Activated CD8-positive, alpha-beta memory T cell treated with anti-CD3 and anti-CD28 coated beads for 1 hour (primary cell): Measurements from ENCODE around the gene MMP24.

Experiments
- DNase-seq, 2 donors: peaks; one replicate each; pipeline ENCODE4 v3.0.0-alpha.2; 2020; ENCODE audit warnings: low read depth in 1 of 2; ENCODE audit errors: extremely low read depth in 1 of 2

The MMP24 gene

DNA sequence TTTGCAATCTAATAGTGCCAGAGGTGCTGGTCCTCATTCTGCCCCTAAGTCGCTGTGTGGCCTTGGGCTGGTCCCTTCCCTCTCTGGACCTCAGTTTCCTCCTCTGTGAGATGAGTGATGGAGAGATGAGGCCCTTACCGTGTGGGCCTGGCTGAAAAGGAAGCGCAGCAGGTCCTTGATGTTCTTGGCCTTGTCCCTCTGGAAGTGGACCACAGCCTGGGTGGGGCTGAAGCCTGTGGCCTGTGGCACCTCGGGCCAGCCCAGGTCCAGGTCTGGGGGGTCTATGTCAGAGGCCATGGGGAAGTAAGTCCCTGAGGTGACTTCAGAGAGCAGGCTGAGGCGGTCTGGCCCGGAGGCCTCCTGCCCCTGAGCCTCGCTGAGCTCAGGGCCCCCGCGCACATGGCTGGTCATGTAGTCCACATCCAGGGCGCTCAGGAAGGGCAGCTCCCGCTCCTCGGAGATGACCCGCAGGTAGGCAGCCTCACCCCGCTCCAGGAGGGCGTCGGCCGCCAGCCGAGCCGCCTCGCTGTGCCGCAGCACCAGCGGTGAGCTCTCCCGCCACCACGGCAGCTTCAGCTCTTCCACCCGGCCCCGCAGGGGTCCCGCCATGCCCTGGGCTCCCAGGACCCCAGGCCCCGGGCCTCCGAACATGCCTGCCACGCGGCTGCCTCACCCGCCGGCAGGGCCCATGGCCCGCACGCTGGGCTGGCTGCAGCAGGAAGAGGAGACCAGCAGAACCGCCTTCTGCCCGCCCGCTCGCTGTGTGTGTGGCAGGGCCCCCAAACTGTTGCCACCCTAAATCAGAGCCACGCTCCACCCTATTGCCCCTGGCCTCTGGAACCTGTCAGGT, 65.4 kb downstream of the MMP24 start, which contains the start of gene FAM83C:
Gene FAM83C (minus strand): TSS at position 772 of the 850 bp plus-strand sequence. CDS start 121 bp downstream, at position 651.
- DNase-seq: no peak

DNA sequence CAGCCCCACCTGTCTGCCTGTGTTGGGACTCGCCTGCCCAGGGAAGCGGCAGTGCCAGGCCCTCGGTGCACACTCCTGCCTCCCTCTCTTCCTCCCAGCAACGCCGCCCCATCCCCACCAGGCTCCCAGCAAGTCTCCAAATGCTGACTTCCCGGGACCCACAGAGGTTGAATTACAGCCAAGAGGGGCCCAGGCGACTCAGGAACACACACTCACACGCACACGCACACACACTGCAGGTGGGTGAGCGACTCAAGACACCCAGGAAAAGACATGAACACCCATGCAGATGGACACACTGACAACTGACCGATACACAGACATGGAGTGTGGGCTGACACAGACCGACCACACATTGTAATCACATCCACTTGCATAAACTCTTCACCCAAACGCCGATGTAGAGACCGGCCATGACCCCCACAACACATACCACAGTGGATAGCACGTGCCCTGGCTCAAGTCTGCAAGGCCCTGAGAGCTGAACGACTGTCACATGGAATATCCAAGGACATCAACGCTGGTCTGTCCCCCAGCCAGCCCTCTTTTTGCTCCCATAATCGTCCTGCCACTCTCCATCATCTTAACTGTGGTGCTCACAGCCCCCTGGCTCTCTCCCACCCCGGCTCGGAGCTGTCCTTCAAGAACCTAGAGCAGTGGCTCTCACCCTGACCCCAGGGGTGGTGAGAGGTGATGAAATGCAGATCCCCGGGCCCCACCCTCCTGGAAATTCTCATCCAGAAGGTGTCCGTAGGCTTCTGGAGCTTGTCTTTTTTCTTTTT, 66.2 kb downstream of the MMP24 start:
- no peak for DNase-seq

DNA sequence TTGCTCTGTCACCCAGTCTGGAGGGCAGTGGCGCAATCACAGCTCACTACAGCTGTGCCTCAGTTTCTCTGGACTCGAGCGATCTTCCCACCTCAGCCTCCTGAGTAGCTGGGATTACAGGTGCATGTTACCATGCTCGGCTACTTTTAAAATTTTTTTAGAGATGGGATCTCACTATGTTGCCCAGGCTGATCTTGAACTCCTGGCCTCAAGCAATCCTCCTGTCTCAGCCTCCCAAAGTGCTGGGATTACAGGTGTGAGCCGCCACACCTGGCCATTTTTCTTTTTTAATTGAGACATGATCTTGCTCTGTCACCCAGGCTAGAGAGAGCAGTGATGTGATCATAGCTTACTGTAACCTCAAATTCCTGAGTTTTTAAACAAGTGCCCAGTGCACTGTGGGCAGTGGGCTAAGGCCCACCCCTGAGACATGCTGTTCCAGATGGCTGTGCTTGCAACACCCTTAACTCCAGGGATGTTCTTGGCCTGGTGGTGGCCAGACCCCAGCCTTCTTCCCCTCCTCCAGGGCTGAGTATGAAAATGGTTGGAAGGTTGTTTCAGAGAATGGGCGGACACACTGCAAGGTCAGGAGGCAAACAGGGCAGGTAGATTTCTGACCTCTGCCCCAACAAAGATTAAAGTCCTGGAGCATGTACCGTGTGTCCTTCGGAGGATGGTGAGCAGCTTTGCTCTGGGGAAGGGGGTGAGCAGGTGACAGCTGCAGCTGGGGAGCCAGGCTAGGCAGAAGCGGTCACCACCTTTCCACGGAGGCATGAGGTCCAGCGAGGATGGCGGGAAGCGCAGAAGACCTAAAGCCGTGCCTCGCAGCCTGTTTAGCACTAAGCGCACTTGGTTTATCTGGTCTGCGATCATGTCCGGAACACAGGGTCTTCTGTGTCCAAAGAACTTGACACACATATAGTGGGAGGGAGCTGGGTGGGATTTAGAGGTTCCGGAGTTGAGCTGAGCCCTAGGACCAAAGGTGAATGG, 67.1 kb downstream of the MMP24 start:
- no peak for DNase-seq

DNA sequence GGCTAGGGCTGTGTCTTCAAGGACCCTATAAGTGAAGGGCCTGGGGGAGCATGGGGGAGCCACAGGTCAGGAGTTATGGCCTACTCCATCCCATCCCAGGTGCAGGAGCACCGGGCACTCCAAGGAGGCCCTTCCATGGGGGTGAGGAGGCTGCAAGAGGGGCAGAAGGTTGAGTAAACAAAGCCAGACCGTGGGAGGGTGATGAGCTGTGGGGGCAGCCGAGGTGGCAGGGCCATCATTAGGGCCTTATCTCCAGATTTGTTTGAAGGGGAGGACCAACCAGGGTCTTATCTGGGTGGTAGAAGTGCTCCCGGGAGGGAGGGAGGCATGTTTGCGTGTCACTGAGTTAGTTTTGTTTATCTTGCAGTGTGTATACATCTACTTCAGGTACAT, 67.8 kb downstream of the MMP24 start:
- DNase-seq: no peak

DNA sequence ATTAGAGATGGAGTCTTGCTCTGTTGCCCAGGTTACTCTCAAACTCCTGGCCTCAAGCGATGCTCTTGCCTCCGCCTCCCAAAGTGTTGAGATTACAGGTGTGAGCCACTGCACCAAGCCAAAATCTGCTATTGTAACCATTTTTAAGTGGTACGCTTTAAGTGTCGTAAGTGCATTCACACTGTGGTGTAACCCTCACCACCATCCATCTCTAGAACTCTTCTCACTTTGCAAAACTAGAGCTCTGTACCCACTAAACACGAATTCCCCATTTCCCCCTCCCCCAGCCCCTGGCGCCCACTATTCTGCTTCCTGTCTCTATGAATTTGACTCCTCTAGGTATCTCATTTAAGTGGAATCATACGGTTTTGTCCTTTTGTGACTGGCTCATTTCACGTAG, 68.6 kb downstream of the MMP24 start:
- DNase-seq: no peak

DNA sequence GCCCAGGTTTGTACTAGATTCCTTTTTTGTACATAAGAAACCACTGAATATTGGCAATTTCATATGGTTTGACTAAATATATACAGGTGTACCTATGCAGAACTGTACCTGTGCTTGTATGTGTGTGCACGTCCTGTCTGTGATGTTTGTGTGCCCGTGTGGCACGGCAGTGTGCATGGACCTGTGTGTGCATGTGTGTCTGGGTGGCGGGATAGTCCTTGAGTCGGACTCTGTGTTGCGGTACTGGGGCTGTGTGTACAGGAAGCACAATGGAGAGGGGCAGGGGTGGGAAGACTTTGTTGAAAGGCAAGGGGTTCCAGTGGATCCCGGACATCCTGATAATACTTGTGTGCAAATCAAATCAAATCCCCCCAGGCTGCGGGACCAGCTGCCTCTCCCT, 69.2 kb downstream of the MMP24 start:
- DNase-seq: no peak

DNA sequence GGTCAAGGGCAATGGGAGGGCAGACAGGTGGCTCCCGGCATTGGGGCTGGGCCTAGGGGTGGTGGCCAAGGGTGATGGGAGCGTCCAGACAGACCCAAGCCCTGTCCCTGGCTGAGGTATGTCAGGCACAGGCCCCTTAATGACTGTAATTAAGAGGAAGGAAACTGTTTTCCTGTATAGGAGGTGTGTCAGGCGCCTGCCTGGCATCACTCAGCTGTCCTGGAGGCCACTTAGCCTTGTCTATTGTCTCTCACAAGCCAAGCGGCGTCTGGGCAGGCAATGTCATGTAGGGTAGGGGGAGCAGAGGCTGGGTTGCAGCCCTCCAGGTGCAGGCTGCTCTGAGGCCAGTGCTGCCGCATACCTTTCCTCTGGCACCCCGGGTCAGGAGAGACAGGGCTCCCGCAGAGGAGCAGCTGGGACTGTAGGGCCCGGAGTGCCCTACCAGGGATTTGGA, 69.6 kb downstream of the MMP24 start:
- DNase-seq: no peak

DNA sequence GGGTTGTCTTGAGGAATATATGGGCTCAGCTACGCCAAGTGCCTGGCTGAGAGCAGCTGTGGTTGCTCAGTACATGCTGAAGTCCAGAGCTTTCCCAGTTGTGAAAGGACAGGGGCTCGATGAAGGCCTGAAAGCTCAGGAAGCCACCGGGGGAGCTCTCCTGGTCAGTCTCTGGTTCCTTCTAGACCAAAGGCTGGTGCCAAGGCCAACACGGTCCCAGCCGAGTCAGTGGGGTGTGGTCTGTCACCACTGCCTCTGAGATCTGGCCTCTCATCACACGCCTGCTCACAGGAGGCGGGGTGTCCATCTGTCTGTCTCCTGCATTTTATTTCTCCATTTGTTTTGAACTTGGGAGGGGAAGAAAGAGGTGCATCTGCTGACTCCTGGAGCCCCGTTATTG, 70.7 kb downstream of the MMP24 start:
- DNase-seq: no peak

DNA sequence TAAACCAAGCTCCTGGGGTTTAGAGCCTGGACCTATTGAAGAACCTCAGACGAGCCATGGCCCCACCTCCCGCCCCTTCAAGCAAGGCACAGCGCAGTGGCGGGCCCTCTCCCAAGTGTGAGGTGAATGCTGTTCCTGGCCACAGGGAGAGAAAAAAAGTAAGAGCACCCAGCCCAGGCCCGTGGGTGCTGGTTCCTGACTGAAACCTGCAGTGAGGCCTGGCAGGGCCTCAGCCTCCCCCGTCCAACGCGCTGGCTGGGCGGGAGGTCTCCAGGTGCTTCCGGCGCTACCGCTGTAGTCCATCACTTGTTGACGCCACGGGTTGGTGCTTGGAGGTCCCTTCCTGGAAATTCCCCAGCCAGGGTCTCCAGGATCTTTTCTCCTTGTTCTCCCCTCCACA, 71.2 kb downstream of the MMP24 start:
- no peak for DNase-seq

DNA sequence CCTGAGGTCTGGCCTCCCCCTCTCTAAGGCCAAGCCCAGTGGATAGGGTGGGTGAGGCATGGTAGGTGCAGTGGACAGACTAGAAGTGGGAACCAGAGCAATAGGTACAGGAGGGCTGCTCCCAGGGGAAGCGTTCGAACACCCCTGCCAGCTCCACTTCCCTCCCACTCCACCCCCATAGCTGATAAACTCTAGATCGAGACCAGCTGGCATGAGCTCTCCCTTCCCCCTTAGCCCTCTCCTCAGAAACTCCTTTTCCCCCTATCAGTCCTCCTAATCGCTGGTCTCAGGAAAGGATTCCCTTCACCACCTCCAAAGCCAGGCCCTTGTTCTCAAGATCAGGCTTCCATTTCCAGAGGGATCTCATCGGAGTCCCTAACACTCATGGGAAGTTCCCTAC, 71.8 kb downstream of the MMP24 start:
- no peak for DNase-seq

DNA sequence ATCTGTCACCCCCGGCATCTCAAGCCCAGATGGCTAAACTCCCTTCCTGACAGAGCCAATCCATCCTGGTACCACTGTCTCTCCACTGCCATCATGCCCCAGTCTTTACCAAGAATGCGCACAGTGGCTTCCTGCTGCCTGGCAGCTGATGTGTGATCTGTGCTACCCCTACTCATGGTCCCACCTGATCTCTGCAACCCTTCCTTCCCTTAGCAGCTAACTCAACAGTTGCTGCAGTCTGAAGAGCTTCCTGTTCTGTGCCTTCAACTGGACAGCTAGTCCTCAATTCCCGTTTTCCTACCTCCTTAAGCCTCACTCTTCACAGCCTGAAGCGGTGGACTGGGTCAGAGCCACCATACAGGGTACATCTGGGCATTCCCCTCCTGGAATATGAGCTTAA, 73.3 kb downstream of the MMP24 start:
- DNase-seq: no peak

DNA sequence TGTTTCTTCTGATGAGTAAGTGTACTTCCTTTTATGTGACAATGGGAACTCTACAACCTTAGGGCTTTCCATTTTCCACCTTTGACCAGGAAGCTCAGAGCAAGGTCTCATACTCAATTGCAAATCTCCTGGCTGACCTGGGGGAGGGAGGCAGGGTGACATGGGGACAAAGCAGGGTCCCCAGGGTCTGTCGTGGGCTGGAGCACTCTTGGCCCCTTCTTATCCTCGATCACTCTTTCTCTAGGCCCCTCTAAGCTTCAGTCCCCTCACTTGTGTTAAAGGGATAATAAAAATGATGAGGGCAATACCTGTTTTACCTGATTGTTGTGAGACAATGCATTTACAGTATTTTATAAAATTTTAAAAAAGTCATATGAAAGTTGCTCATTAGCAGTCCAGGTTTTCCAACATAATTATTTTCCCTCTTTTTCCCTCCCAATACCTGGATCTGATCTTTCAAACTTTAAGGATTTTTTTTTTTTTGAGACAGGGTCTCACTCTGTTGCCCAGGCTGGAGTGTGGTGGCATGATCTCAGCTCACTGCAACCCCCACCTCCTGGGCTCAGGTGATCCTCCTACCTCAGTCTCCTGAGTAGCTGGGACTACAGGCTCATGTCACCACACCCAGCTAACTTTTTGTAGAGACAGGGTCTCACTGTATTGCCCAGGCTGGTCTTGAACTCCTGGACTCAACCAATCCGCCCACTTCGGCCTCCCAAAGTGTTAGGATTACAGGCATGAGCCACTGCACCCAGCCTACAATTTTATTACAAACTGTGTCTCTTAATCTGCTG, 74.2 kb downstream of the MMP24 start:
- no peak for DNase-seq

DNA sequence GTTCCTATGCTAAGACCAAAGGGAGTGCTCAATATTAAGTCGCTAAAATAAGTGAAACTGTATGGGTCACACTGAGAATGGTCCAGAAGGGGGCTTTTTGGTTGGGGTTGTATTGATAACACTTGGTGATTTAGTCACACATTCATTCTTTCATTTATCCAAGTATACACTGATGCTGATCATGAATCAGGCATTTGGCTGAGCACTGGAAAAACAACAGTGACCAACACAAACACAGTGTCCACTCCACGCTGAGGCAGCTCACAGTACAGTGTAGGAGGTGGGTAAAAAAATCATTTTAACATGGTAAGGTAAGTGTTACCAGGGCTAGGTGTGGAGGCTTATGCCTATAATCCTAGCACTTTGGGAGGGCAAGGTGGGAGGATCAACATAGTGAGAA, 74.9 kb downstream of the MMP24 start:
- no peak for DNase-seq

DNA sequence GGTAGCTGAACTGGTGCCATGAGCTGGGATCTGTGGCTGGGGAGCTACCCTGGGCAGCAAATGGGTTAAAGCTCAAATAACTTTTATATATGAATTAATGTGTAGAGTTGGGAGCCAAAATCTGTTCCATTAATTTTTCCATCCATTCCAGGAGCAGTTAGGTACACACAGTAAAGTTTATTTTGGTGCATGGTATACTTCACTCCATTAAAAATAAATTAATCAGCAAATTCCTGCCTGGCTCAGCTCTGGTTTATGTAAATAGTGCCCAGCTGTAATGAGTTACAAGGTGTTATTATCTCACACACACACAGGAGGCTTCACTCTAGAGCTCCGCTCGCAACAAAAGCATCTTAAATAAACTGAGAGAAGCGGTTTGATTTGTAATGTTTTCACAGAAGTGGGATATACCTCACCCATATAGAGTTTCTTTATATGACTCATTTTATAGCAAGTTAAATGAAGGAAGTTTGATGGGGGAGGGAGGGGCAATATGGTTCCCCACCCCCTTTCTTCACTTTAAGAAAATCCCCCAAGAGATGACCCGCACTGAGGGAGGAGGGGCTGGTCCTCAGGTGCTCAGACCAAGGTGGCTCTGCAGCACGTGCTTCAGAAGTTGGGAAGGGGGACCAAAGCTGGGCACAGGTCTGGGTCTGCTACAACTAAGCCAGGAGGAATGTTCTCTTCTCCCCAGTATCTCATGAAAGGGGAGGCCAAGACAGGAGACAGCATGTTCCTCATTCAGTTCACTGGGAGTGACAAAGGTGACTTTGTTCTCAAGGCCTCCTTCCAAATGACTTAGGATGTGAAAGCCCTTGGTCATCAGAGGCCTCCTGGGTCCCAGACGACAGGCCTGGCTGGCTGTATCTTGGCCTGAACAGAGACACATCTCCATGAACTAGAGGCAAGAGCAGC, 76.2 kb downstream of the MMP24 start:
- no peak for DNase-seq

DNA sequence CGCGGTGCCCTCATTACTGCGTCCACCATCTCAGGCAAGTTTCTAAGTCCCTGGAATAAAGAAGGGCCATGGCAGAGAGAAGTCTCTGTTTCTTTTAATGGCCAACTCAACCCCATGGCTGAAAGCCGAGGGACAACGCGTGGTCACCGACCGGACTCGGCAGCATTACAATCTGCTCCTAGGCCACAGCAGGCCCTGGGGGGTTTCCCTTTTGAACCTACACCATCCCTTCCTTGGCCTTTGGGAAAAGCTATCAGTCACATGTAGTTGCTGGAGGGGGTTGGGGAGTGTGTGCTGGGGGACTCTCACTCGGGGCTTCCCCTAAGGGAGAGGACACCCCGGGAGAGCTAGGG, 76.9 kb downstream of the MMP24 start:
- DNase-seq: no peak

DNA sequence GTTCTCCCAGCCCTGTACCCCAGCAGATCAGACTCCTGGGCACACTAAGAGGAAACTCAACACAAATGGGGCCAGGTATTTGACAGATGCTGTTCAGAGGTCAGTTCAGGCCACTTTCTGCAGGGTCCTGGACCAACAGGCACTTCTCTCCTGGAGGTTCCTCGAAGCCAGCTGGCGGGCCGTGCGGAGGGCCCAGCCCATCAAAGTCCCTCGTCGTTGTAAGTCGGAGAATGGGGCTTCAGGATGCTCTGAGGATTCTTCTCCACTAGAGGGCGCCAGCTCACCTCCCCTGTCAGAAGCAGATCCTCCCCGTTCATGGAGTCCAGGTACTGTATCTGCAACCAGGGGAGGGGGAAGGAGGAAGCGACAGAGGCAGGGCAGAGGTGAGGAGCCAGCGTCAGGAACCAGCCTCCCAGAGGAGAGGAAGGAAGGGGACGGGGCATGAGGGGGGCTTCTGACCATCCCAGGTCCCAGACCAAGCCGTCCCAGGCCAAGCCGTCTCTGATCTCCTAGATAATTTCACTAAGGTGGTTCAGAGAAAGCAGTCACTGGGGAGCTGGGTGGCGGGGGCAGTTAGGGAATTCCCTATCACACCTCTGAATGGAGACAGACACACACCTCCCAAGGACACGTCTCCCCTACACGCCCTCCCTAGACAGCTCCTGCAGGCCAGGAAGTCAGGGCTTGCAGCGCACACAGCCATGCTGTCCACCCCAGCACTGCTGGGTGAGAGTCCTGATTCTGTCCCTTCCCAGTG, 77.4 kb downstream of the MMP24 start:
- DNase-seq: peak; percentile 46 to 60

DNA sequence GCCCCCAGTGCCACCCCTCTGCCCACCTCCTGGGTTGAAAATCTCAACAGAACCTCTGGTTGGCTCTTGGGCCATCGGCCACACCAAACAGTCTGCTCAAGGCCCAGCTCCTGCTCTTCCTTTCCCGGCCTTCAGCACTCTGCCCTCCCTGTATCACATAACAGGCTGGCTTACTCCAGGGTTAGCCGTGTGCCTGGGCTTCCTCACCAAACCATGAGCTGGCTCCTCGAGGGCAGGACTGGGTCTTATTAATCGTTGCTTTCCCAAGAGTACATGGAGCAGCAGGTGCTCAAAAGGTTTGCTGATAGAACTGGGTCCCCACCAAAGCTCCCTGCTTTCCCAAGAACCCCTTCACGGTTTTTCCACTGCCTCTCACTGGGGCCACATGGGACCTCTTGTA, 78.5 kb downstream of the MMP24 start:
- DNase-seq: no peak
